Uterus (tissue), 4 donors: ENCODE results near the gene PRR4. TPM values are rescaled to one million over a fixed set of nuclear protein-coding genes. Genes with fewer than 3 reads are reported as not detected.

ENCODE experiments used
- DNase-seq, 2 donors: peaks; one replicate each; pipeline ENCODE4 v3.0.0-alpha.2; 2019 to 2020
- H3K27ac ChIP-seq, 2 donors: fragments of 200-600 bp; sonication (generic); 1 replicate in 1 of 2; 2 replicates in 1 of 2; pipeline ENCODE4 v1.5.1; 2016 to 2018
- H3K27me3 ChIP-seq, 2 donors: fragments of 200-600 bp; sonication (generic); one replicate each; pipeline ENCODE4 v1.5.1; 2018 to 2019; ENCODE audit warnings: control low read depth in 1 of 2
- H3K36me3 ChIP-seq, 2 donors: fragments of 200-600 bp; sonication (generic); one replicate each; pipeline ENCODE4 v1.5.1; 2019; ENCODE audit warnings: control low read depth in 1 of 2
- H3K4me1 ChIP-seq, 2 donors: fragments of 200-600 bp; sonication (generic); one replicate each; pipeline ENCODE4 v1.5.1; 2018 to 2019; ENCODE audit warnings: control low read depth in 1 of 2
- H3K4me3 ChIP-seq, 2 donors: fragments of 200-600 bp; sonication (generic); 1 replicate in 1 of 2; 2 replicates in 1 of 2; pipeline ENCODE4 v1.5.1; 2018 to 2019; ENCODE audit warnings: mild to moderate bottlenecking in 1 of 2
- H3K9me3 ChIP-seq, 2 donors: fragments of 200-600 bp; sonication (generic); one replicate each; pipeline ENCODE4 v1.5.1; 2019; ENCODE audit warnings: control low read depth in 1 of 2
- POLR2A ChIP-seq, 2 donors: fragments of 450-650 bp; IDR thresholded peaks; one replicate each; pipeline ENCODE4 v1.6.1; 2016; ENCODE audit warnings: antibody characterized with exemption in 2 of 2, mild to moderate bottlenecking in 1 of 2, moderate library complexity in 1 of 2
- intact Hi-C: fragments of 100-400 bp; cut with DNase I; formaldehyde crosslinking; loops from one replicate; pipeline ENCODE4 v1.15.1; 2023; ENCODE audit warnings: low total_unique reads
- total RNA-seq, 4 donors: library from RNA; depleted of rRNA in 3 of 4; stranded (reverse); fragments of >200 nt in 3 of 4; gene quantifications; one replicate each; pipeline versions ENCODE4 v1.1.0 to v1.2.4, GENCODE V29; 2014 to 2023
- TF ChIP-seq, protein P1 (sequence below), 4 experiments: fragments of 200-600 bp in 2 of 4; fragments of 450-650 bp in 2 of 4; sonication (generic) in 2 of 4; IDR thresholded peaks; one replicate each; pipeline ENCODE4 v1.5.1; 2016 to 2019; ENCODE audit warnings: antibody characterized with exemption in 4 of 4, mild to moderate bottlenecking in 2 of 4, moderate library complexity in 1 of 4
- donor health status: DM: yes; HTN: yes; CAD: no.

The PRR4 gene
- total RNA-seq, 4 donors from 2014 or later: 3.0 to 11.0 (median 7.9) TPM; not detected in 1

GRCh38 chr12:10873378-10873777 is 24.1 kb upstream of the PRR4 start:
- H3K9me3 ChIP-seq: no peaks in the 10 kb centered on the region
- intact Hi-C loops: no loop called here
- TF ChIP-seq POLR2A (IDR thresholded peaks at IDR 0.05): no peak
- TF ChIP-seq, protein P1, sequence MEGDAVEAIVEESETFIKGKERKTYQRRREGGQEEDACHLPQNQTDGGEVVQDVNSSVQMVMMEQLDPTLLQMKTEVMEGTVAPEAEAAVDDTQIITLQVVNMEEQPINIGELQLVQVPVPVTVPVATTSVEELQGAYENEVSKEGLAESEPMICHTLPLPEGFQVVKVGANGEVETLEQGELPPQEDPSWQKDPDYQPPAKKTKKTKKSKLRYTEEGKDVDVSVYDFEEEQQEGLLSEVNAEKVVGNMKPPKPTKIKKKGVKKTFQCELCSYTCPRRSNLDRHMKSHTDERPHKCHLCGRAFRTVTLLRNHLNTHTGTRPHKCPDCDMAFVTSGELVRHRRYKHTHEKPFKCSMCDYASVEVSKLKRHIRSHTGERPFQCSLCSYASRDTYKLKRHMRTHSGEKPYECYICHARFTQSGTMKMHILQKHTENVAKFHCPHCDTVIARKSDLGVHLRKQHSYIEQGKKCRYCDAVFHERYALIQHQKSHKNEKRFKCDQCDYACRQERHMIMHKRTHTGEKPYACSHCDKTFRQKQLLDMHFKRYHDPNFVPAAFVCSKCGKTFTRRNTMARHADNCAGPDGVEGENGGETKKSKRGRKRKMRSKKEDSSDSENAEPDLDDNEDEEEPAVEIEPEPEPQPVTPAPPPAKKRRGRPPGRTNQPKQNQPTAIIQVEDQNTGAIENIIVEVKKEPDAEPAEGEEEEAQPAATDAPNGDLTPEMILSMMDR (IDR thresholded peaks at IDR 0.05): no peak
- DNase-seq: no peak
- no peaks in the 10 kb centered on the region for H3K36me3 ChIP-seq
- no peaks in the 10 kb centered on the region for H3K4me1 ChIP-seq
- no peak overlapping the region for H3K4me3 ChIP-seq
- H3K27ac ChIP-seq: no peak overlapping the region
- no peaks in the 10 kb centered on the region for H3K27me3 ChIP-seq

GRCh38 chr12:10867381-10867780 is 18.1 kb upstream of the PRR4 start:
- no peak for DNase-seq
- Histone ChIP-seq H3K27ac (no peak overlapping the region), H3K4me1 (no peaks in the 10 kb centered on the region), H3K9me3 (no peaks in the 10 kb centered on the region), H3K36me3 (no peaks in the 10 kb centered on the region), H3K4me3 (no peak overlapping the region), H3K27me3 (no peaks in the 10 kb centered on the region)
- TF ChIP-seq POLR2A (IDR thresholded peaks at IDR 0.05): no peak
- TF ChIP-seq, protein P1 (IDR thresholded peaks at IDR 0.05): no peak
- intact Hi-C loops: no loop called here

GRCh38 chr12:10863512-10864218 is 14.4 kb upstream of the PRR4 start:
- Histone ChIP-seq H3K27ac (no peak overlapping the region), H3K4me1 (no peaks in the 10 kb centered on the region), H3K36me3 (no peaks in the 10 kb centered on the region), H3K27me3 (no peaks in the 10 kb centered on the region), H3K9me3 (peaks cover 0 to 3% of the 10 kb centered on the region in 2 donors), H3K4me3 (no peak overlapping the region)
- DNase-seq: no peak
- intact Hi-C loops: no loop called here
- TF ChIP-seq POLR2A (IDR thresholded peaks at IDR 0.05): no peak
- TF ChIP-seq, protein P1 (IDR thresholded peaks at IDR 0.05): no peak

- Histone ChIP-seq H3K4me1 (no peaks in the 10 kb centered on the region), H3K27ac (no peak overlapping the region), H3K27me3 (no peaks in the 10 kb centered on the region), H3K9me3 (peaks cover 0 to 4% of the 10 kb centered on the region in 2 donors), H3K36me3 (no peaks in the 10 kb centered on the region), H3K4me3 (no peak overlapping the region)
- no peak for TF ChIP-seq POLR2A (IDR thresholded peaks at IDR 0.05)
- TF ChIP-seq, protein P1 (IDR thresholded peaks at IDR 0.05): no peak
- intact Hi-C loops: no loop called here
- DNase-seq: no peak
These were observed 12.1 kb upstream of the PRR4 start for GRCh38 chr12:10861366-10861765.

DNA sequence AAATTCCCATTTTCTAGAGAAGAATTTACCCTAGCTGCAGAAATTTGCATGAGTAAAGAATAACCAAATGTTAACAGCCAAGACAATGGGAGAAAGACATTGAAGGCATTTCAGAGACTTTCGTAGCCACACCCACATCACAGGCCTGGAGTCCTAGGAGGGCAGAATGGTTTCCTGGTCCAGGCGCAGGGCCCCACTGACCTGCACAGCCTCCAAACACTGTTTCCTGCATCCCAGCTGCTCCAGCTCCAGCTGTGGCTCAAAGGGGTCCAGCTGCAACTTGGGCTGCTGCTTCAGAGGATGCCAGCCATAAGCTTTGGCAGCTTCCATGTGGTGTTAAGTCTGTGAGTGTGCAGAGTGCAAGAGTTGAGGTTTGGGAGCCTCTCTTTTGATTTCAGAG is 6.5 kb upstream of the PRR4 start:
- peaks cover 0 to 10% of the 10 kb centered on the region in 2 donors for H3K9me3 ChIP-seq

More for the DNA sequence above, 6.5 kb upstream of the PRR4 start:
- Histone ChIP-seq H3K27me3 (no peaks in the 10 kb centered on the region), H3K4me1 (no peaks in the 10 kb centered on the region), H3K27ac (no peak overlapping the region), H3K4me3 (no peak overlapping the region), H3K36me3 (no peaks in the 10 kb centered on the region)
- DNase-seq: no peak
- intact Hi-C loops: no loop called here
- TF ChIP-seq, protein P1 (IDR thresholded peaks at IDR 0.05): no peak
- no peak for TF ChIP-seq POLR2A (IDR thresholded peaks at IDR 0.05)
